ENCODE results near the gene MAGOH.

The MAGOH gene

DNA sequence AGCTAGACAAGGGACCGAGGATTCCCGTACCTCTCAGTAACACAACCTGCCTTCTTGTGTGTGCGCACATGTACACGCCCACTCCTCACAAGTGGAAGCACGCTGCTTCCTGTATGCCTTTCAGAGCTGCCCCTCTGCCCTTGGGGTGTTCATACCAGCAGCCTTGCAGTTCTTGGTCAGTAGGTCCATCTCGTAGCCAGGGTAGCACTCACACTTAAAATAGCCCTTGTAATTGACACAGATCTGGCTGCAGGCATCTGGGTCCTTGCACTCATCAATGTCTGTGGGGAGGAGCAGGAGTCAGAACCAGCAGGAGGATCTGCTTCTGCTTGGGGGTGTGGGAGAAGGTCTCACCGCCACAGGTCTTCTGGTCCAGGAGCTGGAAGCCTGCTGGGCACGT, 32.6 kb upstream of the MAGOH start:
- DNase-seq (ENCODE audit: low read depth in 2 of 2): no peak

DNA sequence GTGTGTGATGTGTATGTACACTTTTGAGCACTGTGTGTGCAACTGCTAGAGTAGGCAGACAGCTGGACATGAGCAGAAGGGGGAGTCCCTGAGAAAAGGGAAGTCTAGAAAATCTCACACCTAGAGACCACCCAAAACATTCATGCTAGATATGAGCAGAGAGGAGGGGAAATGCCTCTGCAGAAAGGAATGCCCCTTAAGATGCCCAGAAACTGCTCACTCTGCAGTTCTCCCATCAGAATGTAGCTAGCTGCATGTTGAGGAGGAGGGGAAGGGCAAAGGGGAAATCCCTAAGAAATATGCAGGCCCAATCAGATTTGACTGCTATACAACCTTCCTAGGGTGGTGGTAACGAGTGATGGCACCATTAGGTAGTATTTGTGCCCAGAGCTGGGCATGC, 31.8 kb upstream of the MAGOH start:
- no peak for DNase-seq (ENCODE audit: low read depth in 2 of 2)

DNA sequence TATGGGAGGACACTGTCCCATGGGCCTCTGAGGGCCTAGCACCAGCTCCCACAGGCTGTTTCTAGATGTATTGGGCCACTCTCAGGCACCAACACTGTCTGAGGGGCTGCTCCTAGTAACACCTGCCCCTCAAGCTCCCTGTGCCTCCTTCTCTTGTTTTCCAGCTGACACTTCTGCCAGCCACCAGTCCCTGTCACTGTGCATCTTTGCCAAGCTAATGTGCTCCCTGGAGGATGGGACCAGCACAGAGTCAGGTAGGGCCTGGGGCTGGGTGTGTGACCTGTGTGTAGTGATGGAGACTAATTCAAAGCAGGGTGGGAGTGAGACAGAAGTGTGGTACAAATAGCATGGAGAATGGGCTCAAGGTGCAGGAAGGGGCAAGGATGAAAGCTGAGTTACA, 29.4 kb upstream of the MAGOH start:
- DNase-seq (ENCODE audit: low read depth in 2 of 2): no peak

DNA sequence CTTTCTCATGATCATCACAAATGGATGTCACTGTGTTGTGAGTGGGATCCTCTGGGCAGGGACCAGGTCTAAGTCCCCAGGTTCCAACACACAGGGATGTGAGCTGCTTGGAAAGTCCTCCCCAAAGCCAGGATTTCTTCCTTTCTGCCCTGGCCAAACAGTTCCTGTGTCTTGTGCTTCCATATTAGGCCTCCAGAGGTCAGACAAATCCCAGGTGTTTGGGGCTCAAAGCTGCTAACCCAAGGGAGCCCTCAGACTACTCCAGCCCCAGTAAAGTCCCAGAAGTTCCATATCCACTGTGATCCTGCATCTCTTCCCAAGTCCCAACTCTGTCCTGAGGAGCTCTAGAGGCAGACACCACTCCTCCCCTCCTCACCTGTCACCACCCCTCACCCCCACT, 27.7 kb upstream of the MAGOH start:
- no peak for DNase-seq (ENCODE audit: low read depth in 2 of 2)

DNA sequence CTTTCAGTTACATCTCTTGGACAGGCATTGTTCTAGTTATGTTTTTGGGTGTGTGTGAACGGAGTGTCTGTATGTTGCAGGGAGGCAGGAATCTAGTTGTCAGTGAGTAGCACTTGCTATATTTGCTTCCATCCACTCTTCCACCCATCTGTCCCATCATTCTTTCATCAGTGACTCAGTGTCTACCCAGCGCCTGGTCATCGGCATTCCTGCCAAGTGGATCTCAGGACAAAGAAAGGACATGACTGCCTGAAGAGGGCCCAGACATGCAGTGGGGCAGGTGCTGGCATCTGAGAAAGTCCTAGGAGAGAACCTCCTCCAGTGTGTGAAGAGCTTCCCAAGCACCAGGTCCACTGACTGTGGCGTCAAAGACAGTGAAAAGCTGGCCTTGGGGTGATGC, 27.3 kb upstream of the MAGOH start:
- DNase-seq (ENCODE audit: low read depth in 2 of 2): no peak

DNA sequence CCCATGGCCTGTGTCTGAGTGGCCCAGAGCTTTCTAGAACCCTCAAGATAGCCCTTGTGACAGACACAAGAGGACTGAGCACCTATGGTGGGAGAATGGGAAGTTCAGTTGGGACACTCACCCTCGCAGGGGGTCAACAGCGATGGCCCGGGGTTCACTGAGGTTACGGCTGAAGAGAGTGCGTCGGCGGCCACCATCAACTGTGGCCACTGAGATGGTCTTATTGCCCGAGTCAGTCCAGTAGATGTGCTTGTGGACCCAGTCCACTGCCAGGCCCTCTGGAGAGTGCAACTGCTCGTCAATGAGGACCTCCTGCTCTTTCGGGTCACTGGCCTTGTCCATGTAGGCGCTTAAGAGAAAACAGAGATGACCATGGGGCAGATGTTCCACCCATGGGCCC, 25.7 kb upstream of the MAGOH start:
- no peak for DNase-seq (ENCODE audit: low read depth in 2 of 2)

DNA sequence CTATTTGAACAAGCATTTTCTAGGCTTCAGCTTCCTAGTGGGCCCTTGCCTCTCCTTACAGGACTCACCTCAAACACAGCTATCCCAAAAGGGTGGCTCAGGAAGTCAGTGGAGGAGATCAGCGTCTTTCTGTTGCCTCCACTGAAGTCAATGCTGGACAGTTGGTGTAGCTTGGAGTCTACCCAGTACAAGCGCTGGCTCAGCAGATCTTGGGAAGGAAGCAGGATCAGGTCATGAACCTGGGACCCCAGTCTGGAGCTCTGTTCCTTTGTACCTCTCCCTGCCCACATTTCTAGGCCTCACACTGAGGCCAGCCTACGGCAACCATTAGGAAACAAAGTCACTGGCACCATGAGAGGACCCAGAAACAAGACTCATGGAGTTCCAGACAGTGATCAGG, 23.7 kb upstream of the MAGOH start:
- no peak for DNase-seq (ENCODE audit: low read depth in 2 of 2)

DNA sequence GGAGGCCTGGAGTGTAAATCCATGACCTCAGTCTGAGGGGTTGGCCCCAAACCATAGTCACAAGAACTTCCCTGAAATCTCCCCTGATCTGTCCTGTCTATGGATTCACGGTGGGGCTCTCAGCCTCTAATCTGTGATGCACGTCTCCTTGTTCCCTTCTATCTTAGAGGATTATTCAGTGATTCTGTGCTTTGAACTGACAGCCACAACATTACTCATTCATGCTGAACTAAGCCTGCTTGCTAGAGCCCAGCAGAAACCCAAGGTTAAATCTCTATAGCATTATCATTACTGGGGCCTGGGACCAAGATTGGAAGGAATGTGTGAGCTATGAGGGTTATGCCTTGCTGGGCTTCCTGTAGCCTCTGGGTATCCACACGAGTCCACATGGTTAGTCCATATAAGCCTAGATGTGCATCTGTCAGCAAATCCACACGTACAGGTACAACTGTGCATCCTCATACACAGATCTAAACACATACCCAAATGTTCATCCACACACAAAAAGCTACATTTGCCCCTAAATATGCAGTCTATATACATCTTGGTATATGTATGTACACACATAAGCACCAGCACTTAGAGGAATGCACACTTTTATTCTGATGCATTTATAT, 22.4 kb upstream of the MAGOH start:
- no peak for DNase-seq (ENCODE audit: low read depth in 2 of 2)

DNA sequence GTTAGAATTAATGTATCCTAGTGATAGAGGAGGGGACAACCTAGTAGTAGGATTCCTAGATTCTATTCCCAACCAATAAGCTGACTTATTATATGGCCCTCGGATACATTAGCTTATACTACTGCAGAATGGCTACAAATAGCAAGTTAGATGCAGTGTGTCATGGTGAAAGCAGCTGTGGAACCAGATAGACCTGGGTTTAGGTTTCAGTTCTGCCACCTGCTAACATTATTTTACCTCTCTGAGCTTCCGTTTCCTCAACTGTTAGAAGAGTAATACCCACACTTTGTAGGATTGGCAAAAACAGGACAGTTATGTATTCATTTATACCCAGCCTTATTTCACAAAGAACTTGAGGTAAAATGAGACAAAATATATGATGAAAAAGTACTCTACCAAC, 21.6 kb upstream of the MAGOH start:
- DNase-seq (ENCODE audit: low read depth in 2 of 2): no peak

DNA sequence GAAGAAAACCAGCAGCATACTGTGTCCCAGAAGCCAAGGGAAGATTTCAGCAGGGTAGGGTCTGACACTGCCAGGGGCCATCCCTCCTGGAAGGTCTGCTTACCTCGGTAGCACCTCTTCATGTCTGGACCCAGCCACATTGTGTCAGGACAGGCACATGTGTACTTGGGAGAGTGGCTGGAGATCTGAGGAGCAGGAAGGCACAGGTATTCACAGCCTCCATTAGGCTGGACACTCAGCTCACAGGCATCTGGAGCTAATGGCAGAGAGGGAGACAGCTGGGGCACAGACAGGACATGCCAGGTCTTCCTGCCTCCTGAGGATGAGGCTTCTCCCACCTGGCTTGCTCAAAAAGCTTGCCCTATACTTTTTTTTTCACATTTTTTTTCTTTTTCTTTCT, 19.9 kb upstream of the MAGOH start:
- no peak for DNase-seq (ENCODE audit: low read depth in 2 of 2)

DNA sequence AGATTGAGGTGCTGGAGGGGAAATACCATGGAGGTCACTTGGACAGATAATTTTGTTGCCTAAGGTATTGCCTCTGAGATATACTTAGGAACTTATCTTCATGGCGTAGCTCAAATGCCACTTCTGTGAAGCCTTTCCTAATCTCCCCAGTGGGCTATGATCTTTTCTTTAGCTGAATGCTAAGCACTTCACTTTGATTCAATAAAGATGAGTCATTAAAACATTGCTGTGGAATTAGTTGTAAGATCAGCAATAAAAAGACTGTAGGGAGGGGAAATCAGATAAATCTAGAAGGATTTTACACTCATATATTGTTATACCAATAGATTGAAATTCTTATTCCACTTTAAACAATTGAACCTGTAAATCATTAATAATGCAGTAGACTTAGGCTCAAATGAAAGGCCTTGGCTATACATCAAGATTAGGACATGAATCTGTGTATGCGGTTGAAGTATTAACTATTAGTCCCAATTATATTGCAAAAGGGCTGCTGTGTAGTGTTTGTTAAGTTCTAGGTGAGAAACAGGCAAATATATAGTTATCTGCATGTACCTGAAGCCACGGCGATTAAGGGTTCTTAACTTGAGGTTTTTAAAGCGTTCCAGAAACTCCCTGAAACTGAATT, 19.2 kb upstream of the MAGOH start:
- DNase-seq (ENCODE audit: low read depth in 2 of 2): peak in 1 of 2 experiments; percentile 9

DNA sequence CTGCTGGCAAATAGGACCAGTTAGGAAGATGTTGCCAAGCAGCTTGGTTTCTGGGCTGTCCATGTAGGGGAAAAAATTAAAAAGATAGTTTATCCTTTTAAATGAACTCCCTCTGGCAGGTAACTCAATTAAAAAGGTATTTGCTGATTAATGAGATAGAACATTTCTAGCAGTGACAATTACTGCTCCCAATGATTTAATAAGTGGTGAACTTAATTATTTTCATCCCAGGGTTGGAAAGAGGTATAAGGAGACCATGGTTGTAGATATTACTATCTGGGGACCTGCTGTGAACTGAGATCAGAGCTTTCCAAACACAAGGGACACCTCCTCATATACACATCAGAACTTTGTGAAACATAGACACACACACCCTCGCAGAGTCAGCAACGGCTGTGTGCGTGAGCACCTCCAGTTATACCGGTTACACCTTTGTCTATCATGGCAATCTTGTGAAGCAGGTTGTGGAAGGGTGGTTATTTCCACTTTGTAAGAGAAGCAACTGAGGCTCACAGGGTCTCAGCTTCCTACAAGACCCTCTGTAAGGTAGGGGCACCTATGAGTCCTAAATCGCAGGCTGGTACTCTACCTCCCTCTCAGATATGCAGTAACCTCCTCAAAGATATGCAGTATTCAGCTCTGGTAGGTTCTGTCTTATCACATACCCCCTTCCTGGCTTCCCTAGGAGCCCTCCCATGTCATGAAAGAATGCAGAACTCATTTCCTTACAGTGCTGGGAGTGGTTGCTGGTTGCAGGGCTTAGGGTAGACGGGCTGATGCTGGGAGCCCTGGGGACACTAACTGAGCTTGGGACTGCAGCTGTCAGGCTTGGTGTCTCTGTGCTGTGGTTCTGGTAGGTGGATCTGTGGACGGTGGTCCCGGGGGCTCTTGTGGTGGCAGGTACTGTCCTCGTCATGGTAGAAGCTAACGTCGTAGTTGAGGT, 18.5 kb upstream of the MAGOH start:
- no peak for DNase-seq (ENCODE audit: low read depth in 2 of 2)

DNA sequence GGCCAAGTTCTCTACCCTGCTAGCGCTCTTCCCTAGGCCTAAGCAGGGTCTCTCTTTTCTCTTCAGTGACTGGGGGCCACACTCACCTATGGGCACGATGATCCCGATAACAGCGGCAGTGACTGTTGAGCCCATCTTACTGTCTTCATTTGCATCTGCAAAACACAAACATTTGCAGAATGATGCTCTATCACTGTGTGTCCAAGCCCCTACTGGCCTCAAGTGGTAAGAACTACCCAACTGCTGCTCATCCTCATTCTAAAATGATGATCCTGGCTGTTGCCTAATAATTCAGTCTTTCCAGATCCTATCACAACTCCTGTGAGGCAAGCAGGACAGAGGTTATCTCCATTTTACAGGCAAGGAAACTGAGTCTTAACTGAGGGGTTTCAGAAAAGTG, 16.7 kb upstream of the MAGOH start:
- no peak for DNase-seq (ENCODE audit: low read depth in 2 of 2)

DNA sequence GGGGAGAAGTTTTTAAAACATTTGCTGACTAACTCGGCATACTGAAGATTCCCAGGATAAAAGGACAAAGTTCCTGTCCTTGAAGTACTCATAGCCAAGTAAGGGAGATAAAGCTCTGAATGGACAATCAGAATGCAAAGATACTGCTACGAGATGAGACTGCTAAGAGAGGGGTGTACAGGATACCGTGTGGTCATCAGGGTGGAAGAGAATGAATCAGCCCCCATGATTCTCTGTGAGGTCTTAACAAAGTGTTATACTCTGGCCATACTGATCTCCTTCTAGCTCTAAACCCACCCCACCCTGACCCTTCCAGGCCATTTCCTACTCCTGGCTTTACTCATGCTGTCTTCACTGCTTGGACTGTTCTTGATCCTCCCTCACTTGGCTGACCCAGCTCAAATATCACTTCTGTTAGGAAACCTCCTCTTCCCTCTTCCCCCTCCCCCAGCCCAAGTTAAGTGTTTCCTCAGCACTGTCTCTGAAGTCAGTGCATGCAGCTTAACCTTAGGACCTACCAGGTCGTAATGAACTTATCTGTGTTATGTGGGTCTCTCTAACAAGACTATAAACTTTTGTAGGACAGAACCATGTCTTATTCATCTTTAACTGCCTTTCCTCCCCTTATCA, 15.8 kb upstream of the MAGOH start:
- DNase-seq (ENCODE audit: low read depth in 2 of 2): no peak

DNA sequence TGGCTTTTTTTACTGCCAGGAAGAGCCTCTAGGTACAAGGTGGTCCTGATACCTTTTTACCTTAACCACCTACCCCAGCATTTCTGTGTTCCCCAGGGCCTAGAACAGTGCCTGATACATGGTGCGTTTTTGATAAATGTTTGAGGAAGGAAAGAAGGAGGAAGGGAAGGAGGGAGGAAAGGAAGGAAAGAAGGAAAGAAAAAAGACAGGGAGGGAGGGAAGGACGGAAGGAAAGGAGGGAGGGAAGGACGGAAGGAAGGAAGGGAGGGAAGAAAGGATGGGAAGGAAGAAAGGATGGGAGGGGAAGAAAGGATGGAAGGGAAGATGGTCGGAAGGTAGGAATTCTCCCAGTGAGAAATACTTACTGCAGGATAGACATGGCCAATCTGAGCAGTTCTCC, 12.0 kb upstream of the MAGOH start:
- DNase-seq (ENCODE audit: low read depth in 2 of 2): no peak

DNA sequence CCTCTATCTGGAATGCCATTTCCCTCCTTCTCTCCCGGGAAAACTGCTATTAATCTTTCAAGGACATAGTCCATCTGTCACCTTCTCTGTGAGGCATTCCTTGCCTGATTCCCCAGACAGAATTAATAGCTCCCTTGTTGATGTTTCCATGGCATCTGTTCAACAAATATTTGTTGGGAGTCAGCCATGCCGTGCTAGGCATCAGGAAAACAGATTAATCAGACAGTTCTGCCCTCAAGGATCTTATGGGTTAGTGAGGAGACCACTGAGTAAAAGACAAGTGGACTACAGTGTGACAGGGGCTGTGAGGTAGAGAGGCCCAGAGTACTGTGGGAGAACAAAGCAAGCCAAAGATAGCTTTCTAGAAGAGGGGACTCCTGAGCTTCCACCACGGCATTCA, 11.4 kb upstream of the MAGOH start:
- peak in 1 of 2 experiments; percentile 7 for DNase-seq (ENCODE audit: low read depth in 2 of 2)

DNA sequence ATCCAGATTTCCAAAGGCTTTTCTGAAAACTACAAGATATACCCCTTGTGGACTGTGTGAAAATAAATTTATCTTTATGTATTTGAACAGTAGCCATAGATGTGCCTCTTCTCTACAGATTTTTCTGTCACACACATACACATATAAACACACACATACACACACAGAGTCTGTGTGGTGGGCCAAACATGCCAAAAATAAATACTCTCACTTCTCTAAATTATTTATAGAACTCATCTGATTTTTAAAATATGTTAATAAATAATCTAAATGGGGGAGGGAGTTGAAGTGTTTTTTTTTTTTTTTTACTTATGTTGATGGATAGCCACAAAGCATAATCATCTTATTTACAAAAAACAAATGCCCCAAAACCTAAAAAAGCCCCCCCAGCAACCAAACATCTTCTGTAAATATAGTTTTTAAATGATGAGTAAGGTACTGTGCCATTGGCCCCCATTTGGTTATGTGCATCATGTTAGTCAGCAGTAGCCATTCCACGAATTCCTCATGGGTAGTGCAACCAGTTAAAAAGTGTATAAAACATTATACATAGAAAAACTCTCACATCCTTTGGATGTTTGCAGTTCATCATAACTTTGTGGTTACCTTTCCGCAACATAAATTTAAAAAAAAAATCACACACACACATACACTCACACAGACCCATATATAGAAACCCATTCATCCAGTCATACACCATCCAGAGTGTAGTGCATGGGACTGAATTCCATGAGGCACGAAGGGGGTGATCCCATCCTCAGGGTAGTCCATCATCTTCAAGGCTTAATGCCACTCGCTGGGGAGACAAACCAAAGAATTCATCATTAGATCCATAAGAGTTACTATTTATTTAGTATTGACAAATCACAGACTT, 8.2 kb upstream of the MAGOH start:
- DNase-seq (ENCODE audit: low read depth in 2 of 2): peak; percentile 86 to 90

DNA sequence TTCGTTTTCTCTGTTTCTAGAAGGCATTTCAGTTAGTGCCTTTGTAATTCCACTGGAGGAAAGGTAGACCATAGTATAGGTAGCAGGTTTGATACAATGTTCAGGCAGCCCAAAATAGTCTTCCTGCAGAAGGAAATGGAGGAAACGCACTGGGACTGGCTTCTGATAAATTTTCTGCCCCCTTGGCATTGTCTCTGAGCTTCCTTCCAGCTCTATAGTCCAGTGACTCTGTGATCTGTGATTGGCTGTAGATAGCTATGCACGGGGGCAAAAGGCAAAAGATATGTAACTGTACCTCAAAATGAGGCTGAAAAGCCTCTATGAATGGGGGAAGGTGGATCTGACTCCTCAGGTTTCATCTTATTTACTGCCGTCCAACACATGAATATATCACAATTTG, 5.8 kb upstream of the MAGOH start:
- DNase-seq (ENCODE audit: low read depth in 2 of 2): no peak

DNA sequence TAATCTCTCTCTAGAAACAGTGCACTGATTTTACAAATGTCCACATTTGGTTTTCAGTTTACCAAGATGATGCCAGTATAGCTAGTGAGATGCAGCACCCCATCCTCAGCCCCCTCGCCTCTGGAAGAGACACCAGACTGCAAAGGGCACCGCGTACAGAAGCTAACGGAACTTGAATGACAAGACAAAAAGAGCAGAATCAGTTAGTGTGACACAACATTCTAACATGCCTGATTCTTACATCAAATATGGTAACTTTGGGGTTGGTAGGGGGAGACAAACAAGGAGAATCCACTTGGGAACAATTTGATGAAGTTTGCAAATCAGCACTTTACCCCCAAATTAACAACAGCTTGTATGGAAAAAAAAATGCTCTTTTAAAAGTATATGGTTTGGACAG, 4.1 kb upstream of the MAGOH start:
- no peak for DNase-seq (ENCODE audit: low read depth in 2 of 2)

DNA sequence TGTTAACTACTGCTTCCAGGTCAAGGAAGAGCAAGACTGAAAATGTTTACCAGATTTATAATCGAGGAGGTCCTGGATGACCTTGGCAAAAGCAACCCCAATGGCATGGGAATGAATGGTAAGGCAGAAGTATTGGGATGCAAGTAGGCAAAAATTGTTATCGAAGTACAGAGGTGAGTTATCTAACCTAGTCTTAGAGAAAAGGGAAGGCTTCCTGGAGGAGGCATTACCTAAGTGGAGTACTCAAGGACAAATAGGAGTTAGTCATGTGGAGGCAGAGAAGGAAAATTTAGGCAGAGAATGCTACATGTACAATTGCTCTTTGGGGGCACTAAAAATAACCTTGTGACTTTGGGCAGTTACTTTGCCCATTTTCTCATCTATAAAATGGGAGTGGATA, 3.5 kb upstream of the MAGOH start:
- no peak for DNase-seq (ENCODE audit: low read depth in 2 of 2)

DNA sequence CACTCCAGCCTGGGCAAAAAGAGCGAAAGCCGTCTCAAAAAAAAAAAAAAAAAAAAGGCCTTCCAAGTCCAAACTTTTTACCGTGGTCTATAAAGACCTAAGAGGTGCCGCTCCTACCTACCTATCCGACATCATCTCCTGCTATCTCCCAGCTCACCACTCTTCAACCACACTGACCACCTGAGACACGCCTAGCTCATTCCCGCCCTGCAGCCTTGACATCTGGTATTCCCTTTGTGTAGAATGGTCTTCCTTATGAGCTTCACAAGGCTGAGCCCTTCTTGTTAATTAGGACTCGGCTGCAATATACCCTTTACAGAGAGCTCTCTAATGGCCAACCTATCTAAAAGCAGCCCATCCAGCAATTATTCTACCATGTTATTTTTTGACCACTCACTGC, 680 bp downstream of the MAGOH start:
- no peak for DNase-seq (ENCODE audit: low read depth in 2 of 2)

DNA sequence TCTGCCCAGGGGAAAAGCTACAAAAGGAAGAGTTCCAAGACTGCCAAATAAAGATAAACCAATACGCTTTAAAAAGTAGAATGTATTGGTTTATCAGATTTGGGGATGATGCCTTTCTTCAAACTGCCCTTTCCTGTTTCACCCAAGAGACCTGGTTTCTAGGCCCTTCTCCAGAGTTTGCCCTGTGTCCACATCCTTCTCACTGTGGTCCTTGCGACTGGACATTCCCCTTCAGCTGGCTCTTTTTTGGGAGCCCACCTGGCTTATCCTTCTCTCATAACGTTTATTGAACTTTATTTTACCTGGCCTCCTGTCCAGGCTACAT, 17.4 kb downstream of the MAGOH start:
- no peak for DNase-seq (ENCODE audit: low read depth in 2 of 2)
